C4-2B (cell line): ENCODE measurements around the gene RBBP8.

ENCODE experiments used
- ZFX ChIP-seq: fragments of 450-650 bp; IDR thresholded peaks from 2 replicates; pipeline ENCODE4 v1.6.1; 2017
- TF ChIP-seq, protein P1 (sequence below): fragments of 450-650 bp; conservative IDR thresholded peaks from 2 replicates; pipeline ENCODE4 v1.5.1; 2017; ENCODE audit warnings: mild to moderate bottlenecking

- TF ChIP-seq, protein P1, sequence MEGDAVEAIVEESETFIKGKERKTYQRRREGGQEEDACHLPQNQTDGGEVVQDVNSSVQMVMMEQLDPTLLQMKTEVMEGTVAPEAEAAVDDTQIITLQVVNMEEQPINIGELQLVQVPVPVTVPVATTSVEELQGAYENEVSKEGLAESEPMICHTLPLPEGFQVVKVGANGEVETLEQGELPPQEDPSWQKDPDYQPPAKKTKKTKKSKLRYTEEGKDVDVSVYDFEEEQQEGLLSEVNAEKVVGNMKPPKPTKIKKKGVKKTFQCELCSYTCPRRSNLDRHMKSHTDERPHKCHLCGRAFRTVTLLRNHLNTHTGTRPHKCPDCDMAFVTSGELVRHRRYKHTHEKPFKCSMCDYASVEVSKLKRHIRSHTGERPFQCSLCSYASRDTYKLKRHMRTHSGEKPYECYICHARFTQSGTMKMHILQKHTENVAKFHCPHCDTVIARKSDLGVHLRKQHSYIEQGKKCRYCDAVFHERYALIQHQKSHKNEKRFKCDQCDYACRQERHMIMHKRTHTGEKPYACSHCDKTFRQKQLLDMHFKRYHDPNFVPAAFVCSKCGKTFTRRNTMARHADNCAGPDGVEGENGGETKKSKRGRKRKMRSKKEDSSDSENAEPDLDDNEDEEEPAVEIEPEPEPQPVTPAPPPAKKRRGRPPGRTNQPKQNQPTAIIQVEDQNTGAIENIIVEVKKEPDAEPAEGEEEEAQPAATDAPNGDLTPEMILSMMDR, result no peak
- no peak for TF ChIP-seq ZFX
These were observed 18.7 kb downstream of the RBBP8 start for GRCh38 chr18:22951823-22952222.
